Caco-2 (cell line): ENCODE results near the gene ABHD16B. TPM values are rescaled to one million over a fixed set of nuclear protein-coding genes. Genes with fewer than 3 reads are reported as not detected.

ENCODE experiments used
- Bru-seq: library from RNA; stranded (reverse); fragments of 400-500 nt; gene quantifications from one replicate; lab custom pipeline; 2021; lab: Mats Ljungman, UMichigan
- BruChase-seq, 2 experiments: library from RNA; stranded (reverse); fragments of 400-500 nt; gene quantifications; one replicate each; lab custom pipeline; 2021; lab: Mats Ljungman, UMichigan
- BruUV-seq: library from RNA; stranded (reverse); fragments of 400-500 nt; replicated peaks from 2 replicates; lab custom pipeline; 2021; lab: Mats Ljungman, UMichigan
- CTCF ChIA-PET: fragments of 300-600 bp; sonication (Branson Sonifier 250); formaldehyde crosslinking; loops from one replicate; lab custom pipeline; 2022; ENCODE audit warnings: antibody characterized with exemption; lab: Charles Lee
- POLR2A ChIA-PET: fragments of 300-600 bp; sonication (Branson Sonifier 250); formaldehyde crosslinking; loops from one replicate; lab custom pipeline; 2022; ENCODE audit warnings: antibody characterized with exemption; lab: Charles Lee
- DNase-seq, 2 experiments: peaks; one replicate each; pipeline versions ENCODE4 v3.0.0 to v3.0.0-alpha.2; 2020 to 2022
- H3K27me3 ChIP-seq: replicated peaks from 2 replicates; pipeline ENCODE4 v1.6.0; 2011; ENCODE audit warnings: low read length; ENCODE audit not compliant: control insufficient read depth, insufficient read depth
- H3K36me3 ChIP-seq: 2 replicates; pipeline ENCODE4 v1.5.1; 2011; ENCODE audit warnings: low read length; ENCODE audit not compliant: control insufficient read depth, insufficient read depth
- H3K4me1 ChIP-seq: fragments of 250-450 bp; sonication (Bioruptor Pico); 2 replicates; pipeline ENCODE4 v1.5.1; 2020; ENCODE audit warnings: mild to moderate bottlenecking
- H3K4me3 ChIP-seq: 2 replicates; pipeline ENCODE4 v1.5.1; 2011; ENCODE audit warnings: low read depth, mild to moderate bottlenecking, control low read depth, low read length
- H3K9me3 ChIP-seq: fragments of 250-450 bp; sonication (Bioruptor Pico); 2 replicates; pipeline ENCODE4 v1.5.1; 2020; ENCODE audit warnings: mild to moderate bottlenecking, moderate library complexity
- H3K27ac Mint-ChIP-seq: one replicate; pipeline ENCODE4 v1.8.0; 2022; ENCODE audit warnings: mixed read lengths; ENCODE audit not compliant: unreplicated experiment
- H3K27me3 Mint-ChIP-seq: one replicate; pipeline ENCODE4 v1.8.0; 2022; ENCODE audit warnings: mixed read lengths; ENCODE audit not compliant: insufficient read depth, unreplicated experiment
- H3K36me3 Mint-ChIP-seq: one replicate; pipeline ENCODE4 v1.8.0; 2022; ENCODE audit warnings: mild to moderate bottlenecking, mixed read lengths; ENCODE audit not compliant: insufficient read depth, unreplicated experiment
- H3K4me1 Mint-ChIP-seq: one replicate; pipeline ENCODE4 v1.8.0; 2022; ENCODE audit warnings: low read depth, mixed read lengths; ENCODE audit not compliant: unreplicated experiment
- H3K4me3 Mint-ChIP-seq: one replicate; pipeline ENCODE4 v1.8.0; 2022; ENCODE audit warnings: mild to moderate bottlenecking, moderate library complexity, mixed read lengths; ENCODE audit not compliant: unreplicated experiment
- H3K9me3 Mint-ChIP-seq: one replicate; pipeline ENCODE4 v1.8.0; 2022; ENCODE audit warnings: mixed read lengths; ENCODE audit not compliant: unreplicated experiment
- CTCF ChIP-seq, 2 experiments: fragments of 200-600 bp in 1 of 2; IDR thresholded peaks; 1 replicate in 1 of 2; 2 replicates in 1 of 2; pipeline versions ENCODE4 v1.5.1 to v1.8.0; 2011 to 2022; ENCODE audit warnings: antibody characterized with exemption in 1 of 2, control low read depth in 1 of 2, inconsistent platforms in 1 of 2, low read depth in 1 of 2, low read length in 1 of 2, mild to moderate bottlenecking in 1 of 2, moderate library complexity in 1 of 2; ENCODE audit not compliant: insufficient read depth in 1 of 2, severe bottlenecking in 1 of 2, unreplicated experiment in 1 of 2
- intact Hi-C: fragments of 100-400 bp; cut with micrococcal nuclease; formaldehyde crosslinking; loops from one replicate; pipeline ENCODE4 v1.10.0; 2022; ENCODE audit not compliant: unreplicated experiment
- long read RNA-seq: library from polyadenylated mRNA; stranded (forward); transcript quantifications from one replicate; pipeline ENCODE4 v2.0.0, GENCODE V29; 2022
- total RNA-seq: library from RNA; stranded (reverse); gene quantifications from 2 replicates; pipeline ENCODE4 v1.2.3, GENCODE V29; 2022

ABHD16B gene
- total RNA-seq (0.27 TPM in 1 of 2 replicates, not detected in the other), Bru-seq, nascent RNA (not detected), BruChase-seq, experiment 1, labeled RNA remaining after a 2-hour chase (not detected), BruChase-seq, experiment 2, labeled RNA remaining after a 6-hour chase (not detected)
- long read RNA-seq, result 0 reads

DNA sequence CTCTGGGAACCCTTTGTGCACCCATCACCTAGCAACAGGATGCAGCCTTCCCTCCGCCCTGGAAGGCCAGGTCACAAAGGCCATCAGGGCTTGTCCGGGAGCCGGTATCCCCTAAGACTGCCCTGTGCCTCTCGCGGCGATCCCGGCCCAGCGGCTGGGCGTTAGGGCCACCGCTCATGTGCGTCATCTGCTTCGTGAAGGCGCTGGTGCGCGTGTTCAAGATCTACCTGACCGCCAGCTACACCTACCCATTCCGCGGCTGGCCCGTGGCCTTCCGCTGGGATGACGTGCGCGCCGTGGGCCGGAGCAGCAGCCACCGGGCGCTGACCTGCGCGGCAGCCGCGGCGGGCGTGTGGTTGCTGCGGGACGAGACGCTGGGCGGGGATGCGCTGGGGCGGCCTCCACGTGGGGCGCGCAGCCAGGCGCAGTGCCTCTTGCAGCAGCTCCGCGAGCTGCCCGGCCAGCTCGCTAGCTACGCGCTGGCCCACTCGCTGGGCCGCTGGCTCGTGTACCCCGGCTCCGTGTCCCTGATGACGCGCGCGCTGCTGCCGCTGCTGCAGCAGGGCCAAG, at the start of gene ABHD16B:
TSS of gene ABHD16B (plus strand) at position 134 of the 570 bp plus-strand sequence. CDS start at position 177, 43 bp downstream.
- Histone ChIP-seq H3K4me3 (no peak within 1 kb of the TSS), H3K4me1 (peaks cover 28% of the 10 kb centered on the region), H3K27me3 (no peaks in the 10 kb centered on the region), H3K9me3 (no peaks in the 10 kb centered on the region), H3K36me3 (peaks cover 5% of the 10 kb centered on the region)
- Mint-ChIP-seq H3K27ac (peak within 1 kb of the TSS; percentile 14), H3K9me3 (no peaks in the 10 kb centered on the region), H3K4me1 (peaks cover 16% of the 10 kb centered on the region), H3K36me3 (peaks cover 79% of the 10 kb centered on the region), H3K27me3 (no peaks in the 10 kb centered on the region), H3K4me3 (no peak within 1 kb of the TSS)
- intact Hi-C loops, result loop anchor here (10.0 kb wide), 1 partner anchor 237 kb away; the partner anchor contains the start of gene GMEB2
- ChIA-PET POLR2A (no interaction called here), CTCF (no interaction called here)
- TF ChIP-seq CTCF (IDR thresholded peaks at IDR 0.05; ENCODE audit: insufficient read depth in 1 of 2, low read depth in 1 of 2, low read length in 1 of 2, severe bottlenecking in 1 of 2, unreplicated experiment in 1 of 2), result no peak
- no TSS peak for BruUV-seq
- DNase-seq, result no peak

DNA sequence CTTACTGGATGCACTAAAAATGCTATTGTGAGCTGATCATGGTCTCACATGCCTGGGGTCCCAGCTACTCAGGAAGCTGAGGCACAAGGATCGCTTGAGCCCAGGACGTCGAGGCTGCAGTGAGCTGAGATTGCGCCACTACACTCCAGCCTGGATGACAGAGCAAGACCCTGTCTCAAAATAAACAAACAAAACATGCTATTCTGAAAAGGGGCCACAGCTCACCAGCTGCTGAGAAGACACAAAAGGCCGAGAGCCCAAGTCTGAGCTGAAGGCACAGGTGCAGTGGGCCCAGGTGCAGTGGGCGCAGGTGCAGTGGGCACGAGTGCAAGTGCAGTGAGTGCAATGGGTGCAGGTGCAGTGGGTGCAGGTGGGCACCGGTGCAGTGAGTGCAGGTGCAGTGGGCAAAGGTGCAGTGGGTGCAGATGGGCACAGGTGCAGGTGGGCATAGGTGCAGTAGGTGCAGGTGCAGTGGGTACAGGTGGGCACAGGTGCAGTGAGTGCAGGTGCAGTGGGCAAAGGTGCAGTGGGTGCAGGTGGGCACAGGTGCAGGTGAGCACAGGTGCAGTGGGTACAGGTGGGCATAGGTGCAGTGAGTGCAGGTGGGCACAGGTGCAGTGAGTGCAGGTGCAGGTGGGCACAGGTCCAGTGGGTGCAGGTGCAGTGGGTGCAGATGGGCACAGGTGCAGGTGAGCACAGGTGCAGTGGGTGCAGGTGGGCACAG, 46.2 kb upstream of the ABHD16B start:
- ChIA-PET POLR2A (no interaction called here), CTCF (no interaction called here)
- Histone ChIP-seq H3K4me3 (no peak overlapping the region), H3K4me1 (no peaks in the 10 kb centered on the region), H3K9me3 (no peaks in the 10 kb centered on the region), H3K27me3 (no peaks in the 10 kb centered on the region), H3K36me3 (no peaks in the 10 kb centered on the region)
- no TSS peak for BruUV-seq
- H3K9me3 Mint-ChIP-seq, result no peaks in the 10 kb centered on the region
- DNase-seq, result no peak
- H3K4me3 Mint-ChIP-seq, result no peak overlapping the region
- no peak for TF ChIP-seq CTCF (IDR thresholded peaks at IDR 0.05; ENCODE audit: insufficient read depth in 1 of 2, low read depth in 1 of 2, low read length in 1 of 2, severe bottlenecking in 1 of 2, unreplicated experiment in 1 of 2)
- no peaks in the 10 kb centered on the region for H3K27me3 Mint-ChIP-seq
- H3K36me3 Mint-ChIP-seq, result no peaks in the 10 kb centered on the region
- peaks cover 8% of the 10 kb centered on the region for H3K4me1 Mint-ChIP-seq
- intact Hi-C loops, result no loop called here
- H3K27ac Mint-ChIP-seq, result no peak overlapping the region

- no peak for TF ChIP-seq CTCF (IDR thresholded peaks at IDR 0.05; ENCODE audit: insufficient read depth in 1 of 2, low read depth in 1 of 2, low read length in 1 of 2, severe bottlenecking in 1 of 2, unreplicated experiment in 1 of 2)
- no TSS peak for BruUV-seq
- ChIA-PET POLR2A (no interaction called here), CTCF (no interaction called here)
- H3K9me3 ChIP-seq, result no peaks in the 10 kb centered on the region
- no peak for DNase-seq
- Mint-ChIP-seq H3K27ac (no peak overlapping the region), H3K4me3 (no peak overlapping the region), H3K36me3 (no peaks in the 10 kb centered on the region), H3K27me3 (no peaks in the 10 kb centered on the region), H3K9me3 (no peaks in the 10 kb centered on the region), H3K4me1 (peaks cover 8% of the 10 kb centered on the region)
- H3K27me3 ChIP-seq, result no peaks in the 10 kb centered on the region
- H3K4me3 ChIP-seq, result no peak overlapping the region
- no peaks in the 10 kb centered on the region for H3K36me3 ChIP-seq
- intact Hi-C loops, result no loop called here
- H3K4me1 ChIP-seq, result no peaks in the 10 kb centered on the region
These were observed 45.6 kb upstream of the ABHD16B start for GRCh38 chr20:63815615-63816253.
